Endodermal cell (in vitro differentiated cells): ENCODE results near the gene RGS11. TPM values are rescaled to one million over a fixed set of nuclear protein-coding genes. Genes with fewer than 3 reads are reported as not detected.

Source experiments
- DNase-seq: peaks from one replicate; pipeline ENCODE4 v3.0.0-alpha.2; 2017
- H3K27ac ChIP-seq: 2 replicates; pipeline ENCODE4 v1.5.1; 2013; ENCODE audit warnings: mild to moderate bottlenecking, low read depth, low read length, moderate library complexity
- H3K27me3 ChIP-seq: 2 replicates; pipeline ENCODE4 v1.6.1; 2013; ENCODE audit warnings: mild to moderate bottlenecking, low read length, moderate library complexity; ENCODE audit not compliant: insufficient read depth, control insufficient read depth, poor library complexity, severe bottlenecking
- H3K36me3 ChIP-seq: 2 replicates; pipeline ENCODE4 v1.7.0; 2013; ENCODE audit warnings: mild to moderate bottlenecking, low read length, moderate library complexity; ENCODE audit not compliant: control insufficient read depth, insufficient read depth
- H3K4me1 ChIP-seq: one replicate; pipeline ENCODE4 v1.7.0; 2013; ENCODE audit warnings: low read length; ENCODE audit not compliant: control insufficient read depth, insufficient read depth
- H3K4me3 ChIP-seq: 2 replicates; pipeline ENCODE4 v1.5.1; 2013; ENCODE audit warnings: mild to moderate bottlenecking, low read length, moderate library complexity
- H3K9ac ChIP-seq: 2 replicates; pipeline ENCODE4 v1.6.1; 2013; ENCODE audit warnings: mild to moderate bottlenecking, low read length, moderate library complexity; ENCODE audit not compliant: poor library complexity, severe bottlenecking; ENCODE audit errors: extremely low read depth
- H3K9me3 ChIP-seq: 2 replicates; pipeline ENCODE4 v1.6.1; 2013; ENCODE audit warnings: mild to moderate bottlenecking, low read length, moderate library complexity; ENCODE audit not compliant: control insufficient read depth
- H3K27ac Mint-ChIP-seq: 2 replicates; pipeline ENCODE4 v1.8.0; 2020; ENCODE audit warnings: mixed read lengths
- H3K27me3 Mint-ChIP-seq: 2 replicates; pipeline ENCODE4 v1.8.0; 2021; ENCODE audit warnings: mild to moderate bottlenecking, mixed read lengths; ENCODE audit not compliant: insufficient read depth
- H3K36me3 Mint-ChIP-seq: 2 replicates; pipeline ENCODE4 v1.8.0; 2020; ENCODE audit warnings: low read depth, mixed read lengths
- H3K4me1 Mint-ChIP-seq: 2 replicates; pipeline ENCODE4 v1.8.0; 2020; ENCODE audit warnings: mixed read lengths
- H3K4me3 Mint-ChIP-seq: 2 replicates; pipeline ENCODE4 v1.8.0; 2020; ENCODE audit warnings: mild to moderate bottlenecking, moderate library complexity, mixed read lengths
- H3K9me3 Mint-ChIP-seq: 2 replicates; pipeline ENCODE4 v1.8.0; 2020; ENCODE audit warnings: mild to moderate bottlenecking, mixed read lengths
- WGBS, 2 experiments: methylation state at CpG; one replicate each; pipeline versions ENCODE4 v1.1.5 to v1.1.7; 2013; ENCODE audit warnings: missing lambda C conversion rate in 2 of 2, mixed read lengths in 1 of 2; ENCODE audit not compliant: insufficient coverage in 1 of 2, insufficient read length in 1 of 2; 5-methylcytosine and 5-hydroxymethylcytosine counted together
- total RNA-seq, 2 donors: library from RNA; stranded (reverse); fragmentation: NEBNext Ultra II Directional in 1 of 2; extraction: Animal tissue kit (Norgen Biotek cat#: 25700) in 1 of 2; gene quantifications; 2 replicates in 1 of 2; 3 replicates in 1 of 2; pipeline ENCODE4 v1.2.1, GENCODE V29; 2021
- TF ChIP-seq, protein P1 (sequence below): fragments of 200-600 bp; sonication (generic); conservative IDR thresholded peaks from 2 replicates; pipeline ENCODE4 v1.5.0; 2021; ENCODE audit warnings: antibody characterized with exemption, mild to moderate bottlenecking

The RGS11 gene
- total RNA-seq, 2 donors from 2014 or later: 2.0 to 7.8 TPM

DNA sequence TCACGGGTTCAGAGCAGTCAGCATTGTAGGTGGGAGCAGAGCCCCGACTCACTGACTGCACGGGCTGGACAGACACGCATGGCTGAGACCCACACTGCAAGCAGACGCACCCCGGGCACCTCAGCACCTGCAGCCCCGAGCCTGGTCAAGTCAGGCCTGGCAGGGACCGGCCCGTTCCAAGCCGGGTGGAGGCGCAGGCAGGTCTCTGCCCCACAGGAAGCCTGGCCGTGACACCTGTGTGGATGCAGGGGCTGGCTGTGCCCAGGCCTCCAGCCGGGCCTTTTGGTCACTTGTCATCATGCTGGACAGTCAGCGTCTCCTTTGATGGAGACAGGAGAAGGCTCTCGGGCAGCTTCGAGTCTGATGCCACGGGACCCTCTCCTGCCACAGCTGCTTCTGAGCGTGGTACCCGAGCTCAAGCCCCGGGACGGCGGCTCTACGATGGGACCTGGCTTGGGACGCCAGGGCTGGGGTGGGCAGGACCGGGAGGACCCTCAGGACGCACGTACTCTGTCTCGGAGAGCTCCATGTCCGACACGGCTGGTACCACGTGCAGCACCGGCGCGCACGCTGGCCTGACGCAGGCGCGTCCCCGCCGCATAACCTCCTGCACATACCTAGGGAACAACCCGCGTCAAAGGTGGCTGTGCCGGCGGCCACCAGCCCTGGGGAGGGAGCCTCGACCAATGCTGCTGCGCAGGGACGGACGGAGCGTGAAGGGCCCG lies 15.1 kb upstream of the RGS11 start:
- H3K36me3 ChIP-seq: peaks cover 25% of the 10 kb centered on the region
- H3K9me3 ChIP-seq: no peaks in the 10 kb centered on the region
- TF ChIP-seq, protein P1, sequence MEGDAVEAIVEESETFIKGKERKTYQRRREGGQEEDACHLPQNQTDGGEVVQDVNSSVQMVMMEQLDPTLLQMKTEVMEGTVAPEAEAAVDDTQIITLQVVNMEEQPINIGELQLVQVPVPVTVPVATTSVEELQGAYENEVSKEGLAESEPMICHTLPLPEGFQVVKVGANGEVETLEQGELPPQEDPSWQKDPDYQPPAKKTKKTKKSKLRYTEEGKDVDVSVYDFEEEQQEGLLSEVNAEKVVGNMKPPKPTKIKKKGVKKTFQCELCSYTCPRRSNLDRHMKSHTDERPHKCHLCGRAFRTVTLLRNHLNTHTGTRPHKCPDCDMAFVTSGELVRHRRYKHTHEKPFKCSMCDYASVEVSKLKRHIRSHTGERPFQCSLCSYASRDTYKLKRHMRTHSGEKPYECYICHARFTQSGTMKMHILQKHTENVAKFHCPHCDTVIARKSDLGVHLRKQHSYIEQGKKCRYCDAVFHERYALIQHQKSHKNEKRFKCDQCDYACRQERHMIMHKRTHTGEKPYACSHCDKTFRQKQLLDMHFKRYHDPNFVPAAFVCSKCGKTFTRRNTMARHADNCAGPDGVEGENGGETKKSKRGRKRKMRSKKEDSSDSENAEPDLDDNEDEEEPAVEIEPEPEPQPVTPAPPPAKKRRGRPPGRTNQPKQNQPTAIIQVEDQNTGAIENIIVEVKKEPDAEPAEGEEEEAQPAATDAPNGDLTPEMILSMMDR: no peak
- H3K4me1 ChIP-seq: no peaks in the 10 kb centered on the region
- H3K4me1 Mint-ChIP-seq: no peaks in the 10 kb centered on the region
- H3K27me3 ChIP-seq: no peaks in the 10 kb centered on the region
- 95 to 96% methylated on average over 35 to 50 of the region's 50 CpGs for WGBS, 2 experiments
- no peaks in the 10 kb centered on the region for H3K27me3 Mint-ChIP-seq
- no peak for DNase-seq
- H3K4me3 Mint-ChIP-seq: no peak overlapping the region
- H3K9me3 Mint-ChIP-seq: peaks cover 6% of the 10 kb centered on the region
- no peak overlapping the region for H3K27ac ChIP-seq
- no peak overlapping the region for H3K27ac Mint-ChIP-seq
- H3K9ac ChIP-seq: no peak overlapping the region
- H3K4me3 ChIP-seq: no peak overlapping the region
- H3K36me3 Mint-ChIP-seq: peaks cover 36% of the 10 kb centered on the region

GRCh38 chr16:290015-290680 lies 14.4 kb upstream of the RGS11 start:
- no peak for DNase-seq
- Histone ChIP-seq H3K9ac (no peak overlapping the region), H3K27me3 (no peaks in the 10 kb centered on the region), H3K36me3 (peaks cover 25% of the 10 kb centered on the region), H3K27ac (no peak overlapping the region), H3K9me3 (no peaks in the 10 kb centered on the region), H3K4me1 (no peaks in the 10 kb centered on the region), H3K4me3 (no peak overlapping the region)
- no peak overlapping the region for H3K4me3 Mint-ChIP-seq
- H3K4me1 Mint-ChIP-seq: no peaks in the 10 kb centered on the region
- peaks cover 6% of the 10 kb centered on the region for H3K9me3 Mint-ChIP-seq
- H3K27me3 Mint-ChIP-seq: no peaks in the 10 kb centered on the region
- 96 to 97% methylated on average over 20 to 25 of the region's 25 CpGs for WGBS, 2 experiments
- H3K36me3 Mint-ChIP-seq: peaks cover 38% of the 10 kb centered on the region
- no peak overlapping the region for H3K27ac Mint-ChIP-seq
- TF ChIP-seq, protein P1: no peak

- H3K4me3 Mint-ChIP-seq: no peak overlapping the region
- no peak overlapping the region for H3K27ac ChIP-seq
- H3K27ac Mint-ChIP-seq: no peak overlapping the region
- no peaks in the 10 kb centered on the region for H3K4me1 ChIP-seq
- H3K27me3 Mint-ChIP-seq: no peaks in the 10 kb centered on the region
- H3K36me3 Mint-ChIP-seq: peaks cover 39% of the 10 kb centered on the region
- no peaks in the 10 kb centered on the region for H3K4me1 Mint-ChIP-seq
- no peaks in the 10 kb centered on the region for H3K9me3 ChIP-seq
- no peak for DNase-seq
- H3K27me3 ChIP-seq: no peaks in the 10 kb centered on the region
- H3K36me3 ChIP-seq: peaks cover 25% of the 10 kb centered on the region
- H3K9ac ChIP-seq: no peak overlapping the region
- 95 to 96% methylated on average over 13 to 22 of the region's 22 CpGs for WGBS, 2 experiments
- TF ChIP-seq, protein P1: no peak
- no peak overlapping the region for H3K4me3 ChIP-seq
- H3K9me3 Mint-ChIP-seq: peaks cover 6% of the 10 kb centered on the region
Measured at GRCh38 chr16:289395-289997, 13.8 kb upstream of the RGS11 start.
